H1 (cell line): ENCODE data around the gene ZXDB. TPM values are rescaled to one million over a fixed set of nuclear protein-coding genes. Genes with fewer than 3 reads are reported as not detected.

Experiments used
- CHD1 ChIP-seq: IDR thresholded peaks from 2 replicates; pipeline ENCODE4 v1.6.1; 2012; ENCODE audit warnings: low read depth, low read length, improper control_type of control experiment
- EZH2 ChIP-seq: fragments of 200-600 bp; sonication (generic); IDR thresholded peaks from 2 replicates; pipeline ENCODE4 v1.7.1; 2012; ENCODE audit warnings: low read depth, mild to moderate bottlenecking, moderate library complexity, low read length, inconsistent platforms; ENCODE audit not compliant: severe bottlenecking
- JUND ChIP-seq: IDR thresholded peaks from 2 replicates; pipeline ENCODE4 v1.6.1; 2011; ENCODE audit warnings: mild to moderate bottlenecking, improper control_type of control experiment, low read length
- KDM1A ChIP-seq: fragments of 200-600, 300-600 bp; sonication (generic); IDR thresholded peaks from 2 replicates; pipeline ENCODE4 v1.7.1; 2016; ENCODE audit warnings: mild to moderate bottlenecking, low read length, borderline replicate concordance
- NRF1 ChIP-seq: IDR thresholded peaks from 2 replicates; pipeline ENCODE4 v1.6.1; 2011; ENCODE audit warnings: mild to moderate bottlenecking, low read depth, low read length, improper control_type of control experiment
- POLR2AphosphoS5 ChIP-seq: IDR thresholded peaks from 2 replicates; pipeline ENCODE4 v1.6.1; 2011; ENCODE audit warnings: low read depth, low read length
- RBBP5 ChIP-seq: IDR thresholded peaks from 2 replicates; pipeline ENCODE4 v1.7.1; 2012; ENCODE audit warnings: low read depth, mild to moderate bottlenecking, inconsistent platforms, low read length, moderate library complexity, borderline replicate concordance
- polyA plus RNA-seq, 7 experiments: library from polyadenylated mRNA; depleted of rRNA in 3 of 7; stranded (reverse) in 5 of 7; unstranded in 2 of 7; fragments of >200 nt in 5 of 7; fragments of 200-250 nt in 2 of 7; gene quantifications; 1 replicate in 5 of 7; 2 replicates in 1 of 7; 4 replicates in 1 of 7; pipeline versions ENCODE4 v1.2.1 to v1.2.3, GENCODE V29; 2011 to 2013; ENCODE audit warnings: missing spikeins in 2 of 7, mixed read lengths in 2 of 7
- total RNA-seq: library from RNA; stranded (reverse); fragmentation: NEBNext Ultra II Directional; extraction: Animal tissue kit (Norgen Biotek cat#: 25700); gene quantifications from 2 replicates; pipeline ENCODE4 v1.2.1, GENCODE V29; 2021

ZXDB gene
- total and polyA plus RNA-seq, 2 of the 8 experiments (the other 6 are each of a cell fraction or from before 2014, with no cell fraction given): 4.0 to 6.7 TPM

DNA sequence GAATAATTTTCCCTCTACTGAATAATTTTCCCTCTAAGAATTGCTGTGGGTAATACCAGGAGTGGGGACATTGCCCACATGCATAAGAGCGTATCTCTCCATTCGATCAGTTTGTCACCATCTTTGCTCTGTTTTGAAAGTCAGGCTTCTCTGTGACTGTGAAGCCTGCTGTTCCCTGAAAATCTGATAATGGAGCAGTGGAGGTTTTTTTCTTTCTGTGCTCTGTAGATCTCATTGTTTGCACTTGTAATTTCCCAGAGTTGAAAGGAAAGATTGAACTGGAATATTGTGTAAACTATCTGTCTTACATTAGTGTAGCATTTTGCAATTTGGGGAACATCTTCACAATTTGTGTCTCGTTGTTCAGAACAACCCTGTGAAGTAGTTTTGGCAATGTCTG is 4.3 kb downstream of the ZXDB start (continued):
- no peak for TF ChIP-seq EZH2
- TF ChIP-seq CHD1: no peak
- no peak for TF ChIP-seq RBBP5
- no peak for TF ChIP-seq KDM1A
- no peak for TF ChIP-seq NRF1
- no peak for TF ChIP-seq POLR2AphosphoS5
- no peak for TF ChIP-seq JUND
